Dedifferentiated amniotic fluid mesenchymal stem cell (primary cell): Measurements from ENCODE around the gene DNTT.
A peak's percentile ranks its signal among the peaks of the same experiment; 100 is the strongest.

Experiments
- DNase-seq: peaks from one replicate; pipeline ENCODE4 v3.0.0-alpha.2; 2016; ENCODE audit errors: extremely low spot score

The DNTT gene

GRCh38 chr10:96304230-96304629 lies at the start of gene DNTT:
Gene DNTT (plus strand): TSS chr10:96304434. CDS start chr10:96304498, 64 bp downstream.
- no peak for DNase-seq

GRCh38 chr10:96254976-96255375 lies 49.3 kb upstream of the DNTT start:
- no peak for DNase-seq

GRCh38 chr10:96255549-96256333 lies 48.5 kb upstream of the DNTT start:
- DNase-seq = no peak

- no peak for DNase-seq
Observed at GRCh38 chr10:96257944-96258343, 46.3 kb upstream of the DNTT start.

- no peak for DNase-seq
Observed at GRCh38 chr10:96259150-96259549, 45.1 kb upstream of the DNTT start.

- DNase-seq = no peak
Observed at GRCh38 chr10:96260014-96260413, 44.2 kb upstream of the DNTT start.

DNA sequence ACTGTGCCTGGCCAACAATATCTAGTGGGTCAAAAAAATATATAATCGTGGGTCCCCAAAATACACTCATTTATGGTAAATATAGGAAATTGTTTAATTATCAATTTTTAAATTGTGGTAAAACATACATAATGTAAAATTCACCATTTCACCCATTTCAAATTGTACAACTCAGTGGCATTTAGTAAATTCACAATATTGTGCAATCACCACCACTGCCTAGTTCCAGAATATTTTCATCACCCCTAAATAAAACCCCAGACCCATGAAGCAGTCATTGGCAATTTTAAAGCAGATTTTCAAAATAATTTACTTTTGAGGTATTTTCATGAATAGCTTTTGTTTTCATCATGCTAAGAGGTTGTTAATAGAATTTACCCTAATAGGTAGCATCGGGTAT lies 43.1 kb upstream of the DNTT start:
- no peak for DNase-seq

- DNase-seq = no peak
Observed at GRCh38 chr10:96261930-96262329, 42.3 kb upstream of the DNTT start.

GRCh38 chr10:96263176-96263575 lies 41.1 kb upstream of the DNTT start:
- DNase-seq = no peak

DNA sequence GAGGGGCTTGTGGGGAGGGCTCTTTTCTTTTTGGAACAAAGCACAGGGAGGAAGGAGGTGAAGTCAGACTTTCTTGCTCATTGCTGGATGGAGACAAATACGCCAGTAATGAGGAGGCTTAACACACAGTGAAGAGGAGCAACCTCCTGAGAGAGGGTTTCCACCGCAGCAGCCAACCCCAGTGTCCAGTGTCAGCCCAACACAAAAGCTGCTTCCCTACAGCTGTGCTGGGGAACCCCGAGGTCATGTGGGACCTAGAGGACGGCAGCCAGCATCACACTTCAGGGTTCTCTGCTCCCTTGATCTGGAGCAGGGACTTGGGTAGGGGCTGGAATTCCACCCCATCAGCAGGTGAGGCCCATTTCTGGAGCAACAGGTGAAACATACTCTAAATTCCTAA lies 40.6 kb upstream of the DNTT start:
- no peak for DNase-seq

DNA sequence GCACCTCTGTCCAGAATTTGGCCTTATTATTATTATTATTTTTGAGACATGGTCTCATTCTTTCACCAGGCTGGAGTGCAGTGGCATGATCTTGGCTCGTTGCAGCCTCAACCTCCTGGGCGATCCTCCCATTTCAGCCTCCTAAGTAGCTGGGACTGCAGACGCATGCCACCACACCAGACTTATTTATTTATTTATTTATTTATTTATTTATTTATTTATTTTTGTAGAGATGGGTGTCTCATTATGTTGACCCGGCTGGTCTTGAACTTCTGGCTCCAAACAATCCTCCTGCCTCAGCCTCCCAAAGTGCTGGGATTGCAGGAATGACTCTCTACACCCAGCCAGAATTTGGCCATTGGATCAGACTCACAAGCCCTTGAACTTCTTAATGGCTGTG lies 39.3 kb upstream of the DNTT start:
- DNase-seq = no peak

GRCh38 chr10:96266118-96266770 lies 38.0 kb upstream of the DNTT start:
- no peak for DNase-seq

DNA sequence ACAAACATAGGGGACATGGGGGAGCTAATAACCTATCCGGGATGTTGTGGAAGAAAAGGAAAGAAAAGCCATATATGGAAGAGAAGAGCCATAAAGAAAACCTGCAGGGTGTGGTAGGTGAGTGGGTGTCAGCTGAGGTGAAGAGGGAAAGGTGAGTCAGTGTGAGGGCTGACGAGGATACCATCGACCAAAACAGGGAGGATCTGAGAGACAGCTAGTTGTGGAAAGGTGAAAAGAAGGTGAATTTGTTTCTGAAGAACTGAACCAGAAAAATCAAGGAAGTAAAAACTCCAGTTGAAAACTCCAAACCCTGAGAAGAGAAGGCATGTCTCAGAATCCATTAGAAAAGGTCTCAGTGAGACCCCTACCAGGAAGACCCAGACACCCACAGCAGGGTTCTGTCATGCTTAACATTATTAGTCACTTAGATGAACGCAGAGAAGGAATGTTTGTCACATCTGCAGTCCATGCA lies 37.0 kb upstream of the DNTT start:
- no peak for DNase-seq

GRCh38 chr10:96268341-96268909 lies 35.8 kb upstream of the DNTT start:
- DNase-seq = no peak

DNA sequence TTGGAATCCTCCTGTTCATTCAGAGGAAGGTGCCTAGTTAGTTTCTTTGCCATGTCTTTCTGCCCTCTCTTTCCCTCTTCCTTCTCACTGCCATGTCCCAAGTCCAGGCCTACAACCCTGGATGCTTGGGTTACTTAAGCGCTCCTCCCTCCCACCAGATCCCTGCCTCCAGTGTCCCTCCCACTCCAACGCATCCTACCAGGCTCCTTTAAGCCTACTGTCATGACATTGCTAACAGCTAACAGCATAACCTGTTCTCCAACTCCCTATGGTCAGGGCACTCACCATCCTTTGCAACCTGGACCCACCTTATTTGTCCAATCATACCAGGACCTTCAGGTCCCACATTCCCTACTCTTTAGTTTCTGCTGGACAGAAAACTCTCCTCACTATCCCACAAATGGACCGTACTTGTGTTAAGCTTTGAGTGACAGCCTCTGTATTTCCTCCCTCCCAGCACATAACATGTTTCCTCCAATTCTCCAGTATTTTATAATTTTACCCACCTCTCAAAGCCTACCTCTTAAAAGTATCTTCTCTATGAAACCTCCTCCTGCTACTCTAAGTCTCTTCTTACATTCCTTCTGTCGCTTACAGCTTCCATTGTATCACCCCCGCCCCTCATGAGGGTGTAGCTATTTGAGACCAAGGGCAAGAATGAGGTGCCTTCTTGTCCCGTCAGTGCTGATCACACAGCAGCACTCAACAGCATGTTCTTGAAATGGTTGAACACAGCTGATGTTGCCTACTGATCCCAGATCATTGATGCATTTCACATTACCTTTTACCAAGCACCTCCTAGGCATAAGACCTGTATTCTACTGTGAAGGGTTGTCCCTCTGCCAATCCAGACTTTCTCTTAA lies 34.6 kb upstream of the DNTT start:
- DNase-seq = no peak

DNA sequence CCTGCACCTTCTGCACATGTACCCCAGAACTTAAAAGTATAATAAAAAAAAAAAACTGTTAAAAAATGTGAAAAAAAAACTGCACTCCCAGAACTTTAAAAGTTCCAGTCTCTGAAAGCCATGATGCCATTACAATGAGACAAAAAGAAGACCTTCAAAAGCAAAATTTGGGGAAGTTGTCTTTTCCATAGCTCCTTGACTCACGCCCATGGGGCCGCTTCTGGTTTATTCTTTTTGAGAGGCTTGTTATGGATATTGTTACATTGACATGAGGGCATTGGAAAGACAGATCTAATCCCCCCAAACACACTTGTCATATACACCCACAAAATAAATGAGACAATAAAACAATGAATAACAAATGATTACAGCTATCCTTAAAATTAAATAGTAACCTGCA lies 33.7 kb upstream of the DNTT start:
- DNase-seq = no peak

DNA sequence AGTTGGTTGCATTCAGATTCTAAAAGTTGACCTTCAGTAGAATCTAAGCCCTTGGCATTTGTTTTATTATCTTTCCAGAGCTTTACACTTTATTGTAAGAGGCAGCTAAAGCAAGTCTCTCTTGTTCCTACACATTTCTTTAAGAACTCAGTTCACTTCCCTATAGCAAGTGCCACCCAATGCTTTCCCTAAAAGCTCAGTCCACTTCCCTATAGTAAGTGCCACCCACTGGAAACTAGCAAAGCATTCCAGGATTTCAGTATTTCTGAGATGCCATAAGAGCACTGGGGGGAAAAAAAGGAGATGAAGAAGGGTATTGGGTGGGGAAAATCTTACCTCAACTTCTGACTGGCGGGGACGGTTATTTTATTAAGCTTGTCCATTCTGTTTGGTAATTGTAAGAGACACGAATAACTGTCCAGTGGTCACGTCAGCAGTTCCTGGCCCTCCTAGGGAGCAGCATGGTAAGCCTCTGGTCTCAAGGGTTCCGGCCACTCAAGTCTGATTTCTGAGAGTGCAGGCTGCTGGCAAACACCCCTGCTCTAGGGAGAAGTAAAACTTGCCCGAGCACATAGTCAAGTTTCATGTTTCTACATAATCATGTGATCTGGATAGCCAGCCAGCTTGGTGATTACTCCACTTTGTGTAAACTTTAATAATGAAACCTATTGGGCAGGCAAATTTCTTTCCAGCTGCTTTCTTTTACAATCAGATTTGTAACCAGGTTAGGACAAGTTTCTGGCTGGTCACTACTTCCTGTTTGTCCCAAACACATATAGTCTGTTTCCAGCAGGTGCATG lies 33.0 kb upstream of the DNTT start, which contains the start of gene BLNK:
BLNK (minus strand) TSS at position 554 of the 800 bp plus-strand sequence; CDS start at position 383, 171 bp downstream.
- peak; percentile 31 for DNase-seq

DNA sequence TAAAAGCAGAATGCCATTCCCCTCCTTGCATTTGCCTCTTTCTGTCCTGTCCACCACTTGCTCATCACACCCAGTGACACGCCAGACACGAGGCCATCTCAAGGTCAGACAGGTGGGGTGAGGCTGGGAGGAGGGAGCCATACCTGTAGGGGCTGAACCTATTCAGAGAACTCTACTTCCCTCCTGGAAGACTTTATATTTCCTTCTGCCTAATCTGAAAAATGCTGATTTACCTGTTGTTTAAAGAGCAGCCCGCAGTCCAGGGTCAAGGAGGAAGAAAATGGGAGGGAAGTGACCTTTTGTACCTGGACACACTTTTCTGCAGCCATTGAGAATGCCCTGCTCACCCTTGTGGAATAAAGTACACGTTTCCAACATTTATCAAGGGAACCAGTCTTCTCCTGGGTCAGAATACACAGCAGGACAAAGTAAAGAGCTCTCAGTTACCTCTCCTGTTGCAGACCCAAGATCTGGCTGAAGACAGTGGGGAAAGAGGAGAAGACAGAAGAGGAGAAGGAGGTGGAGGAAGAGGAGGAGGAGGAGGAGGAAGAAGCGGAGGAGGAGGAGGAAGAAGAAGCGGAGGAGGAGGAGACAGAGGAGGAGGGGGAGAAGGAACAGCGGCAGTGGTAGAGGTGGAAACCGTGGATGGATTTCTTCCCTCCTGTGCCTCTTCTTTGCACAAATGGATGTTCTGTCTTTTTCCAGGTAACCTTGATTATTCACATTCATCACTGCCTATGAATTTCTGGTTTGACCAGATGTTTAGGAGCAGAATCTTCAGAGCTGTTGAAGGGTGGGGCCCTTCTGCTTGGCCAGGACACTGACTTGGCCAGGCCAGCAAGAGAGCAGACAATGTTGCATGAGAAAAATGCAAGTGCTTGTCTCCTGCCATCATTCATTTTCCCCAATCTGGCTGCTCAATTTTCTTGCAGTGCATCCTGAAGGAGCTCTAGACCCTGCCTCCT lies 31.6 kb upstream of the DNTT start:
- no peak for DNase-seq

DNA sequence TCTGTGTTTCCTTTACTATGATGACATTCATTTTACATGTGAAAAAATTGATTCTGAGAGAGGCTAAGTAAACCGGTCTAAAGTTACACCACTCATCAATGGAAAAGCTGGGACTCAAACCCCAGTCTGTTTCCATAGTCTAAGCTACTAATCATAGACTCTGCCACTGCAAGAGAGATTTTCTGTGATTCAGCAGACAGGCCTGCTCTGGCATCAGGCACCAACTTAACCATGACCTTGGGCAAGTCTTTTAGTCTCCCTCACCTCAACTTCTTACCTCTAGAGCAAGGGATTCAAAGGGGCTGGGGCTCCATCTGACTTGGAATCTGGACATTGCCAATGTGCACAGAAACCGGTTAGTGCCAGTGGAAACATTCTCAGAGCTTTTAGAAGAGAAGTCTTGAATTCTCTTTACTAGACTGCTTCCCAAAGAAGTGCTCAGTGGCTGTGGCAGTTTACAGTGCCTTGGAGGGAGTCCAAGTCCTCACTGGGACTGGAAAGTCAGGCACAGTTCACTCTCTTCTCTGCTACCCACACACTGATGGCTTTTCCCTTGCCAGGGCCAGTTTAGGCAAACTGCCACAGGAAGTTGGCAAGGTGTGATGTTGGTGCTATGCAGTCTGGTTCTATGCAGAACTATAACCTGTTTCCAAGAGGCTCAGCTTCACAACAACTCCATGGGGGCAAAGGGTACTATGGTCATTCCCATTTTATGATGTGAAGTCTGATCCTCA lies 28.4 kb upstream of the DNTT start:
- no peak for DNase-seq
